Activated CD4-positive, CD25-positive, alpha-beta regulatory T cell treated with anti-CD3 and anti-CD28 coated beads, Interleukin-2, amount 50 U/mL, for 16 hours (primary cell): ENCODE measurements around the gene ESRRG.

ENCODE experiments used
- DNase-seq: peaks from one replicate; pipeline ENCODE4 v3.0.0-alpha.2; 2020; ENCODE audit warnings: low read depth, low spot score

The ESRRG gene

DNA sequence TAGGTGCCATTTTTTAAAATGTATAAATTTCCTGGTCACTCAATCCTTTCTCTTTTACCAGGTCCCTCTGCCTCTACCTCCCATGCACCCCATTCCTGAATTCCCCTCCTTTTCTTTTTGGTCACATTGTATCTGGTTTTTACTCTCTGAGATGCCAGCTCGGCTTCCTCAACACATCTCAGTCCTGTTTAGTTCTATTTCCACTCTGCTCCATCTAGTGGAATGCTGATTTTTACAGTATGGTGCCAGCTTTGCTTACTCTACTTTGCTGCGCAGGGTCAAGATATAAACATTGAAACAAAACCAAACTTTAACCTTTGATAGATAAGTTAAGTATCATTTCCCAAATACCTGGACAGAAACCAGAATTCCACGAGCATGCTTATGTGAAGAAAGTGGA is 96.0 kb downstream of the ESRRG start:
- no peak for DNase-seq

GRCh38 chr1:216626394-216627067 is 96.7 kb downstream of the ESRRG start:
- no peak for DNase-seq

- no peak for DNase-seq
These were observed 101.7 kb downstream of the ESRRG start for GRCh38 chr1:216621536-216621935.

GRCh38 chr1:216617081-216617875 is 106.0 kb downstream of the ESRRG start:
- no peak for DNase-seq

DNA sequence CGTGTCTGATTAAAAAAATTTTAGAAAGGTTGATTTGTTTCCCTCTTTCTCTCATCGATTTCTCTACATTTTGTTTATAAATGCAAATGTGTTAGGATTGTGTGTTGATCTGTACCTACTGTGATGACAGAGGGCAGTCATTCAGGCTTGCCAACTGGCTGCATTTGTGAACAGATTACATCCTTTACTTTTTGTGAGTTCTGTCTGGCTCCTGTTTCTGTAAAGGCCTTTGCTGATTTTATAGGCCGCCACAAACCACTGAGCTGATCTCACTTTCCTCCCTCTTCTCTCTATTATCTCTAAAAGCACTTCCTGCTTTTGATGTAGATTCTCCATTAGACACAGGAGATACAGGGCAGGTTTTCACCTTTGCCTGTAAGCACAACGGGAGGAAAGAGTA is 106.8 kb downstream of the ESRRG start:
- no peak for DNase-seq

- DNase-seq = no peak
These were observed 109.0 kb downstream of the ESRRG start for GRCh38 chr1:216614011-216614934.

DNA sequence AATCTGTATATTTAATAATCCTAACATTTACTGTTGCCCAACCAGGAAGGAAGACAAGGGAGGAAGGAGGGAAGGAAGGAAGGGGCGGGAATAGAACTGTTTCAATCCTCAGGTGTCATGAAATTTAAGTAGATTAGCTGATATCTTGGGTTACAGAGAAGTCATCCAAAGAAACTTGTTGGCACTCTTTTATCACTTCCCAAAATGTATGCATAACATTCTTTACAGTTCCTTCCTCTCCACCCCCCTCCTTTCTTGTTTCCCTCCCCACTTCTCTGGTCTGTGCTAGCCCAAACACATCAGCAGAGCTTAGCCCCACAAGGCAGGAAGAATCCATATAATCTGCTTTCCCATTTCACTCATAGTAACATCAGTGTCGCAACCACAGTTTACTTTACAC is 110.9 kb downstream of the ESRRG start:
- no peak for DNase-seq

GRCh38 chr1:216607067-216607697 is 116.0 kb downstream of the ESRRG start:
- DNase-seq = no peak

- DNase-seq = no peak
These were observed 117.1 kb downstream of the ESRRG start for GRCh38 chr1:216606047-216606637.

- DNase-seq = no peak
These were observed 118.5 kb downstream of the ESRRG start for GRCh38 chr1:216604771-216605170.

- DNase-seq = no peak
These were observed 122.3 kb downstream of the ESRRG start for GRCh38 chr1:216600730-216601609.

DNA sequence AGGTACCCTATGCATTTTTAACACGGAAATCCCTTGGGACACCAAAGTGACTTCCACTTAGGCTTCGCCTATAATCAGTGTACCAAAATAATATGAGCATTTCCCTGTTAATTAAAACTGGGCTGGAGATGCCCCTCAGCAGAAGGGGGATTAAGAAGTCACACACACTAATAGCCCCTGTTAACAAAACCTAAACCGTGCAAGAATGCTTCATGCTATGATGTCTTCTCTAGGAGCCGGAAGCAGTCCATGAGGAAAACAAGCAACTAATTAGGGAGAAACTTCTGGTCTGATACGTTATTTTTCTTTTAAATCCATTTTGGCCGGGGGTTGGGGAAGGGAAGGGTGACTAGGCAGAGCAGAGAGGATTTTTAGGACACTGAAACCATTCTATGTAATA is 123.4 kb downstream of the ESRRG start:
- DNase-seq = no peak

GRCh38 chr1:216598448-216598847 is 124.8 kb downstream of the ESRRG start:
- no peak for DNase-seq

- DNase-seq = no peak
These were observed 126.9 kb downstream of the ESRRG start for GRCh38 chr1:216596281-216596862.

DNA sequence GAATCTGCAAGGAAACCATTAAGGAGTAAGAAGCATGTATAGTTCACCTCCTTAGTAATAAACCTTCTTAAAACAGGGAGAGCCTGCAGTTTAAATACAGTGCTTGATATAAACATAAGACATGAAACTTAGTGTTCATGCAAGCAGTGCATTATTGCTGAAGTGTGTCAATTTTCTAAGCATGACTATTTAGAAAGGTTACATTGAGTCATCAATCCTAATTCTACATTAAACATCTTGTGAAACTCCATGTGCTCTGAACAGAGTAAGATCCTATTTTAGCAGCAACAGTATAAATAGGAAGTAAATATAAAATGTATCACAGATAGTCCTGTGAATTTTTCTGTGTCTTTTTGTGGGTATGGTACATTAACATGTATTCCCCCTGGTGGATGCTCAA is 135.5 kb downstream of the ESRRG start:
- no peak for DNase-seq

DNA sequence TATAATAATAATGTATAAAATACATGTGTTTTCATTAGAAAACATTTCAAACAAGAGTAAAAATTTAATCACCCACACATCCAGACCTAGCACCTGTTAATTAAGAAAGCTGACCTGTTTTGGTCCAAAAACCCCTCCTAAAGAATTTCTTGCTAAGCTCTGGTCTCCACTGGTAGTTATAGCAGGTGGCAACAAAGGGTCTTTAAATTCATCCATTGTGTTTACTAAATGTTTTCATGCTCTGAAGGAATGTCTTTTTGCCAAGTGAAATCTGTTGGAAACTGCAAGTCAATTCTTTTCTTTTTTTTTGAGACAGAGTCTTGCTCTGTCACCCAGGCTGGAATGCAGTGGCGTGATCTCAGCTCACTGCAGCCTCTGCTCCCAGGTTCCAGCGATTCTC is 141.1 kb downstream of the ESRRG start:
- no peak for DNase-seq

- no peak for DNase-seq
These were observed 142.6 kb downstream of the ESRRG start for GRCh38 chr1:216580538-216581057.

- DNase-seq = no peak
These were observed 146.8 kb downstream of the ESRRG start for GRCh38 chr1:216576234-216576937.

DNA sequence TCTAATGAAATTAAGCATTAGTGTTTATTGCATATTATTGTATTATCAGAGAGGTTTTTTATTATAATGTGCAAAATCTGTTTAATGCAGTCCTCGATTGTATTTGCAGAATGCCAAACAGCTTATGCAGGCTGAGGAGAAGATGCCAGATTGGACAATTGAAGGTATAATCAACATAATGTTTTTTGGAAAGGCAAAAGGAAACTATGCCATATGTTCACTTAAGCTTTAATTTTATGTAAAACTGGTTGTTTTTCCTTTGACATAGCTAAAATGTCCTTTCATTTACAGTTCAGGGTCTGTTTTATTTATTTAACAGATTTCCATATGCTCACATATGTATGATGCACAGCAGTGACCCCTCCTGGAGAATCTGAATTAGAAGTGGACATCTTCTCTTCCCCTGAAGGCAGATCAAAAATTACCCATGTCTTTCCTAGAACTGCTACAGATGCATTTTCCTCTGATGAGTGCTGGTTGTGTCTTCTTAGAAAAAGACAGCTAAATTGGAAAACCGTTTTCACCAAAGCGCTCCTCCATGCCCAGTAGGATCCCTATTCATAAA is 156.5 kb downstream of the ESRRG start:
- no peak for DNase-seq
